K562 (cell line): ENCODE results near the gene AP3B1. TPM values are rescaled to one million over a fixed set of nuclear protein-coding genes. Genes with fewer than 3 reads are reported as not detected.

Experiments used
- ATAC-seq: fragments of 200-7000 bp; cut with Tn5 transposase; 3 replicates; pipeline ENCODE4 v1.9.1; 2020; ENCODE audit warnings: moderate library complexity
- BruUV-seq: library from RNA; stranded (reverse); fragments of 400-500 nt; replicated peaks from 2 replicates; lab custom pipeline; 2021; lab: Mats Ljungman, UMichigan
- CTCF ChIA-PET: fragments of 300-600 bp; formaldehyde crosslinking; extraction: SDS; loops from one replicate; lab custom pipeline; 2021; ENCODE audit warnings: low intra/inter-chr PET ratio; lab: Yijun Ruan, JAX
- POLR2A ChIA-PET: fragments of 300-600, 350-650 bp; sonication (Branson Sonifier 250); formaldehyde crosslinking; extraction: SDS; loops from one replicate; lab custom pipeline; 2021; ENCODE audit warnings: antibody characterized with exemption, inconsistent platforms; lab: Yijun Ruan, JAX
- DNase-seq, 4 experiments: peaks; one replicate each; pipeline versions ENCODE4 v3.0.0 to v3.0.0-alpha.2; 2011 to 2018; ENCODE audit warnings: low spot score in 3 of 4, mixed read lengths in 3 of 4; ENCODE audit errors: extremely low read depth in 1 of 4
- FAIRE-seq: peaks from 2 replicates; lab custom pipeline; 2011; peaks lifted over from hg19 to GRCh38; lab: Jason Lieb, UNC
- H2AFZ ChIP-seq: 2 replicates; pipeline ENCODE4 v1.6.0; 2011; ENCODE audit warnings: low read depth, low read length, control low read depth, inconsistent platforms
- H3K27ac ChIP-seq: fragments of 200-600 bp; 3 replicates; pipeline ENCODE4 v1.8.0; 2011; ENCODE audit warnings: low read depth, mild to moderate bottlenecking, control low read depth, inconsistent platforms, low read length, moderate library complexity, mixed read lengths; ENCODE audit errors: extremely low read depth
- H3K27me3 ChIP-seq, 2 experiments: fragments of 300-600 bp in 1 of 2; 2 replicates in 1 of 2; 3 replicates in 1 of 2; pipeline versions ENCODE4 v1.6.0 to v1.8.0; 2011; ENCODE audit warnings: inconsistent platforms in 2 of 2, low read length in 2 of 2, mild to moderate bottlenecking in 1 of 2, mixed read lengths in 1 of 2, moderate library complexity in 1 of 2; ENCODE audit not compliant: control insufficient read depth in 2 of 2, insufficient read depth in 2 of 2
- H3K36me3 ChIP-seq: fragments of 300-600 bp; 3 replicates; pipeline ENCODE4 v1.8.0; 2011; ENCODE audit warnings: mild to moderate bottlenecking, low read length, inconsistent platforms; ENCODE audit not compliant: control insufficient read depth, insufficient read depth
- H3K4me1 ChIP-seq, 2 experiments: fragments of 200-600 bp in 1 of 2; replicated peaks in 1 of 2; 2 replicates in 1 of 2; 3 replicates in 1 of 2; pipeline versions ENCODE4 v1.5.1 to v1.8.0; 2011; ENCODE audit warnings: inconsistent platforms in 2 of 2, low read length in 2 of 2, mild to moderate bottlenecking in 1 of 2, mixed read lengths in 1 of 2, moderate library complexity in 1 of 2; ENCODE audit not compliant: control insufficient read depth in 2 of 2, insufficient read depth in 2 of 2
- H3K4me2 ChIP-seq: 2 replicates; pipeline ENCODE4 v1.6.1; 2011; ENCODE audit warnings: low read length, control low read depth, inconsistent platforms, mixed read lengths; ENCODE audit not compliant: insufficient read depth
- H3K4me3 ChIP-seq: fragments of 200-600 bp; sonication (generic), shearing (Covaris generic); 2 replicates; pipeline ENCODE4 v1.5.1; 2016; ENCODE audit warnings: control low read depth, inconsistent platforms
- H3K79me2 ChIP-seq: fragments of 200-600 bp; 3 replicates; pipeline ENCODE4 v1.8.0; 2011; ENCODE audit warnings: low read length, inconsistent platforms; ENCODE audit not compliant: control insufficient read depth, insufficient read depth
- H3K9ac ChIP-seq, 2 experiments: 2 replicates each; pipeline versions ENCODE4 v1.6.0 to v1.6.1; 2011; ENCODE audit warnings: low read depth in 2 of 2, low read length in 2 of 2, control low read depth in 1 of 2, inconsistent platforms in 1 of 2, mild to moderate bottlenecking in 1 of 2, mixed read lengths in 1 of 2; ENCODE audit not compliant: insufficient read depth in 1 of 2
- H3K9me1 ChIP-seq: one replicate; pipeline ENCODE4 v1.6.0; 2011; ENCODE audit warnings: inconsistent platforms, mild to moderate bottlenecking, low read length, moderate library complexity; ENCODE audit not compliant: control insufficient read depth, insufficient read depth
- H3K9me3 ChIP-seq: replicated peaks from 2 replicates; pipeline ENCODE4 v1.5.1; 2011; ENCODE audit warnings: low read depth, low read length, inconsistent platforms; ENCODE audit not compliant: control insufficient read depth, insufficient read depth
- H4K20me1 ChIP-seq: replicated peaks from 2 replicates; pipeline ENCODE4 v1.6.1; 2011; ENCODE audit warnings: low read length, inconsistent platforms, mixed read lengths; ENCODE audit not compliant: control insufficient read depth, insufficient read depth
- ELF2 ChIP-seq: fragments of 250-450 bp; sonication (Bioruptor Pico); IDR thresholded peaks from 2 replicates; pipeline ENCODE4 v1.5.0; 2021; ENCODE audit warnings: mild to moderate bottlenecking
- MAFF ChIP-seq: IDR thresholded peaks from 2 replicates; pipeline ENCODE4 v1.6.1; 2012; ENCODE audit warnings: low read length, improper control_type of control experiment
- NEUROD1 ChIP-seq: fragments of 150-350 bp; IDR thresholded peaks from 2 replicates; pipeline ENCODE4 v1.6.1; 2014; ENCODE audit warnings: borderline replicate concordance, low read length, low read depth; ENCODE audit not compliant: partially characterized antibody
- SMAD2 ChIP-seq: fragments of 150-350 bp; IDR thresholded peaks from 2 replicates; pipeline ENCODE4 v1.6.1; 2014; ENCODE audit warnings: low read depth, mild to moderate bottlenecking, low read length
- TARDBP ChIP-seq: fragments of 450-650 bp; IDR thresholded peaks from 2 replicates; pipeline ENCODE4 v1.6.1; 2016
- ZNF232 ChIP-seq: sonication (generic); formaldehyde crosslinking; IDR thresholded peaks from 2 replicates; pipeline ENCODE4 v1.8.0; 2022; ENCODE audit warnings: mild to moderate bottlenecking, missing genetic modification reagents
- ZNF253 ChIP-seq: fragments of 250-450 bp; sonication (Bioruptor Pico); conservative IDR thresholded peaks from 2 replicates; pipeline ENCODE4 v1.6.1; 2021; ENCODE audit warnings: mild to moderate bottlenecking
- ZNF354B ChIP-seq: fragments of 250-450 bp; sonication (Bioruptor Pico); IDR thresholded peaks from 2 replicates; pipeline ENCODE4 v1.4.0; 2020
- ZNF75A ChIP-seq: fragments of 450-650 bp; formaldehyde crosslinking; IDR thresholded peaks from 2 replicates; pipeline ENCODE4 v1.4.0; 2020; ENCODE audit warnings: mild to moderate bottlenecking
- WGBS: fragments of 100-300 bp; shearing (Covaris generic); methylation state at CpG from one replicate; pipeline ENCODE4 v1.1.6; 2016; ENCODE audit warnings: low coverage, mixed read lengths; ENCODE audit not compliant: insufficient coverage; ENCODE audit errors: missing lambda C conversion rate; 5-methylcytosine and 5-hydroxymethylcytosine counted together
- in situ Hi-C: fragments of 300-500 bp; cut with MboI; formaldehyde crosslinking; loops from 4 replicates; pipeline ENCODE4 v1.15.0; 2018; ENCODE audit warnings: inconsistent platforms, mixed read lengths
- intact Hi-C: fragments of 100-400 bp; cut with micrococcal nuclease; formaldehyde crosslinking; loops from 2 replicates; pipeline ENCODE4 v1.14.2; 2022
- polyA plus RNA-seq, 8 experiments: library from polyadenylated mRNA; depleted of rRNA in 4 of 8; stranded (reverse) in 5 of 8; unstranded in 3 of 8; fragments of >200 nt; fragmentation: Nextera tagmentation in 2 of 8; fragmentation: Illumina TruSeq in 1 of 8; extraction: Ambion mirVana in 2 of 8; extraction: Trizol in 1 of 8; gene quantifications; 2 replicates each; pipeline versions ENCODE4 v1.2.1 to v1.2.3, GENCODE V29; 2011 to 2014; ENCODE audit warnings: inconsistent platforms in 1 of 8, missing spikeins in 1 of 8
- total RNA-seq, 7 experiments: library from RNA; depleted of rRNA in 6 of 7; stranded (reverse); fragments of >200 nt in 6 of 7; fragmentation: Illumina TruSeq in 2 of 7; extraction: Trizol in 2 of 7; gene quantifications; 2 replicates each; pipeline versions ENCODE4 v1.2.1 to v1.2.3, GENCODE V29; 2011 to 2021; ENCODE audit warnings: low replicate concordance in 1 of 7
- TF ChIP-seq, protein P1 (sequence below): sonication (generic); formaldehyde crosslinking; IDR thresholded peaks from 2 replicates; pipeline ENCODE4 v1.8.1; 2023; ENCODE audit warnings: mild to moderate bottlenecking, missing genetic modification reagents, moderate library complexity

The AP3B1 gene
- total and polyA plus RNA-seq, 9 of the 15 experiments (the other 6 are each of a cell fraction or from before 2014, with no cell fraction given) = 21.1 to 61.8 (median 42.2) TPM

DNA sequence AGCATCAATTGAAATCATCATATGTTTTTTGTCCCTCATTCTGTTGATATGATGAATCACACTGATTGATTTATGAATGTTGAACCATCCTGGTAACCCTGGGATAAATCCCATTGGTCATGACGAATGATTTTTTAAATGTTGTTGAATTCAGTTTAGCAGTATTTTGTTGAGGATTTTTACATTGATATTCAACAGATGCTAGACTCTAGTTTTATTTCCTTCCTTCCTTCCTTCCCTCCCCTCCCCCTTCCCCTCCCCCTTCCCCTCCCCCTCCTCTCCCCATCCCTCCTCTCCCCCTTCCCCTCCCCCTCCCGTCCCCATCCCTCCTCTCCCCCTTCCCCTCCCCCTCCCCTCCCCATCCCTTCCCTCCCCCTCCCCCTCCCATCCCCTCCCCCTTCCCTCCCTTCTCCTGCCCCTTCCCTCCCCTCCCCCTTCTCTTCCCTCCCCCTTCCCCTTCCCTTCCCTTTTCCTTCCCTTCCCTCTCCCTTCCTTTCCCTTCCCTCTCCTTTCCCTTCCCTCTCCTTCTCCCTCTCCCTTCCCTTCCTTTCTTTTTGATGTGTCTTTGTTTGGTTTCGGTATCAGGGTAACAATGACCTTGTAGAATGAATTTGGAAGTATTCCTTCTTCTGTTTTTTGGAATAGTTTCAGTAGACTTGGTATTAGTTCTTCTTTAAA is 142.8 kb downstream of the AP3B1 start (continued):
- TF ChIP-seq NEUROD1 = no peak
- TF ChIP-seq ZNF232 (CRISPR knock-in tag) = no peak
- TF ChIP-seq, all 486 proteins: peak for 4

- DNase-seq = no peak
- CTCF ChIA-PET = no interaction called here
These were observed 157.2 kb downstream of the AP3B1 start for GRCh38 chr5:78137290-78137689.

More at GRCh38 chr5:78137290-78137689, 157.2 kb downstream of the AP3B1 start:
- 12% methylated on average over 1 of the region's 1 CpG for whole genome bisulfite sequencing
- TF ChIP-seq SMAD2 = no peak
- TF ChIP-seq MAFF = no peak
- TF ChIP-seq, protein P1, sequence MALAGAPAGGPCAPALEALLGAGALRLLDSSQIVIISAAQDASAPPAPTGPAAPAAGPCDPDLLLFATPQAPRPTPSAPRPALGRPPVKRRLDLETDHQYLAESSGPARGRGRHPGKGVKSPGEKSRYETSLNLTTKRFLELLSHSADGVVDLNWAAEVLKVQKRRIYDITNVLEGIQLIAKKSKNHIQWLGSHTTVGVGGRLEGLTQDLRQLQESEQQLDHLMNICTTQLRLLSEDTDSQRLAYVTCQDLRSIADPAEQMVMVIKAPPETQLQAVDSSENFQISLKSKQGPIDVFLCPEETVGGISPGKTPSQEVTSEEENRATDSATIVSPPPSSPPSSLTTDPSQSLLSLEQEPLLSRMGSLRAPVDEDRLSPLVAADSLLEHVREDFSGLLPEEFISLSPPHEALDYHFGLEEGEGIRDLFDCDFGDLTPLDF (CRISPR knock-in tag) = no peak
- TF ChIP-seq ZNF75A (CRISPR knock-in tag) = no peak
- no peak for TF ChIP-seq ELF2 (CRISPR knock-in tag)
- no peak for TF ChIP-seq ZNF354B (CRISPR knock-in tag)
- no peak for TF ChIP-seq ZNF253 (CRISPR knock-in tag)
- TF ChIP-seq TARDBP = no peak
- no peaks in the 10 kb centered on the region for H3K9me3 ChIP-seq
- no peak overlapping the region for H3K4me3 ChIP-seq
- POLR2A ChIA-PET = interaction anchor here (1.2 kb wide), 1 partner anchor 9 kb away, joined by 3 read pairs; no protein-coding TSS in a partner anchor
- no peaks in the 10 kb centered on the region for H3K4me1 ChIP-seq
- BruUV-seq = no TSS peak
- ATAC-seq (no peak), FAIRE-seq (no peak)
- H3K36me3 ChIP-seq = peaks cover 21% of the 10 kb centered on the region; the same call in 1 of the 3 replicates
- no peaks in the 10 kb centered on the region for H3K79me2 ChIP-seq
- no peak overlapping the region for H3K27ac ChIP-seq
- H3K27me3 ChIP-seq = no peaks in the 10 kb centered on the region
- H3K9ac ChIP-seq = no peak overlapping the region
- no peak overlapping the region for H3K4me2 ChIP-seq
- H4K20me1 ChIP-seq = no peaks in the 10 kb centered on the region
- in situ Hi-C loops = no loop called here
- intact Hi-C loops = no loop called here
- peaks cover 2% of the 10 kb centered on the region for H3K9me1 ChIP-seq
- H2AFZ ChIP-seq = no peak overlapping the region
